NCI-H510A (cell line): Measurements from ENCODE around the gene RANBP1.

ENCODE experiments used
- DNase-seq: peaks from one replicate; lab custom pipeline; 2025; lab: John Stamatoyannopoulos, UW

Gene RANBP1

DNA sequence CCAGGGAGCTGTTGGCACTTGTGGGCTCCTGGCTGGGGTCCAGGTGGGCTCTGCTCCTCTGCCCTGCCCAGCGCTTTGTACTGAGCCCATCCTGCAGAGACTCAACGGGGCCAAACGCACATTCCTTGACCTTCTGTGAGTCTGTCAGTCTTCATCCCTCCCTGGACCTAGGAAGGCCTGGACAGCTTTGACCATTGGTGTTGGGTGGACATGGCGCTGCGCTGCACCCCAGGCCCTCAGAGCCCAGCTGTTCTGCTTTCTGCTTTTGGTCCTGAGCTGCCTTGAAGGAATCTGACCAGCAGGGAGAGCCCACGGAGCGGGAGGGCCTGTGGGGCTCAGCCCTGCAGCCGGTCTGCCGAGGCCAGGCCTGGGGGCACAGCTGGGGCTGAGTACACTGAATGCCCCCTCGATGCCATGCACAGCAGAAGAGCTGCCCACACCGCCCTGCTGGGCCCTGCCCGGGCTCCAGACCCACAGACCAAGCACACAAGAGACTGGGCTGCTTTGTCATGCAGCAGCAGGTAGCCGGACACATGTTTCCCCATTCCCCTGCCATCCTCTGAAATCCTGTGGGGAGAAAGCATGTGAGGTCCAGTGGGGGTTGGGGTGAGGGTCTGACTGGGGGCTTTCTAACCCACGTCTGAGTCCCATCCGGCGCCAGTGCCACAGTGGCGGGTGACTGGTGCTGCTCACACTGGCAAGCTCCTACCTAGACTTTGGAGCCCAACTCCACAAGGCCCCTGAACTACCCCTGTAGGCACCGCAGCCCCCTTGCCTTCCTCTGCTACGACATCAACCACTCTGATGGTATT, 59.1 kb downstream of the RANBP1 start:
- no peak for DNase-seq

DNA sequence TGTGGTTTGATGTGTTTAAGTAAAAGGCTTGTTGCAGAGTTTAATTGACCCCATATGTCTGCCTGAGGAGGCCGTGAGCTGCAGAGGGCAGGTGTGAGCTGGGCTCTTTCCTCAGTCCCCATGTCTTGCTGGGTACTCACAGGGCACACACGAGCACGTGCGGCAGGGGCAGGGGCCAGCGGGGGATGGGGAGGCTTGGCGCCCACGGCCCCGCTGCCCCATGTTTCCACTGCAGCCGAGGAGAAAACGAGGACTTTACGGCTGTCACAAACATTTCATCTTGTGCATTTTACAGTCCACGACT, 59.6 kb downstream of the RANBP1 start:
- no peak for DNase-seq

DNA sequence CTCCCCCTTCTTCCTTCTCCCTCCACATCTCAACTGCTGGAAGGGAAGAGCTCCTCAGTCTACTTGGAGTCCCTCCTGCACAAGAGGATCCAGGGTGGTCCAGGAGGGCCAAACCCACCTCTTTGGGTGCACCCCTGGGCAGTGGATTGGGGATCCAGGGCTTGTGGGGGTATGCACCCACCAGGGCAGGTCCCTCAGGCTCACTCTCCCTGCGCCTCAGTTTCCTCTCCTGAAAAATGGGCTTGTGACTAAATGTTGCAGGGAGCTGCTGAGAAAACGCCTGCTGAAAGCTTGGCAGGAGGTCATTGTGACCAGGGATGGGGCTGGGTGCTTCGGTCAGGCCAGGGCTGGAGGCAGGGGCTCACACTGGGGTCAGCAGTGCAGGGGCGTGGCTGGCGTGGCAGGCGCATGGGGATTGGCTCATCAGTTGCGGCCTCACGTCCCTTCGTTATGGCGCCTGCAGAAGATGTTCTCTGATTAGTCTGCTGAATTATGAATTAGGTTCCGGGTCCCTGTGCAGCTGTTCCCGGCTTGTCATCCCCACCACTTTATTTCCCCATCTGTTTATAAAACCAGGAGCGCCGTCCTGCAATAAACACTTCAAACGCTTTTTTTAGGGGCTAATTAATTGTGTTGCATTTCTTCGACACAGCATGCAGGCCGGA, 60.6 kb downstream of the RANBP1 start:
- no peak for DNase-seq
